Stimulated activated naive CD8-positive, alpha-beta T cell treated with anti-CD3 and anti-CD28 coated beads, Interleukin-15, Interleukin-2, amounts not matched to agents 100 U/mL and 50 U/mL, for 24 hours (primary cell): ENCODE data around the gene MGAT4B.
A peak's percentile ranks its signal among the peaks of the same experiment; 100 is the strongest.
"Not testable (repeated sequence)": the region's sequence is repeated elsewhere in the genome, so short reads cannot be mapped to it uniquely, and the experiment has no call there.

Experiments
- ATAC-seq: fragments of 150-1000 bp; cut with Tn5 transposase; one replicate; pipeline ENCODE4 v1.10.0; 2021
- DNase-seq: peaks from one replicate; pipeline ENCODE4 v3.0.0; 2021

Gene MGAT4B

DNA sequence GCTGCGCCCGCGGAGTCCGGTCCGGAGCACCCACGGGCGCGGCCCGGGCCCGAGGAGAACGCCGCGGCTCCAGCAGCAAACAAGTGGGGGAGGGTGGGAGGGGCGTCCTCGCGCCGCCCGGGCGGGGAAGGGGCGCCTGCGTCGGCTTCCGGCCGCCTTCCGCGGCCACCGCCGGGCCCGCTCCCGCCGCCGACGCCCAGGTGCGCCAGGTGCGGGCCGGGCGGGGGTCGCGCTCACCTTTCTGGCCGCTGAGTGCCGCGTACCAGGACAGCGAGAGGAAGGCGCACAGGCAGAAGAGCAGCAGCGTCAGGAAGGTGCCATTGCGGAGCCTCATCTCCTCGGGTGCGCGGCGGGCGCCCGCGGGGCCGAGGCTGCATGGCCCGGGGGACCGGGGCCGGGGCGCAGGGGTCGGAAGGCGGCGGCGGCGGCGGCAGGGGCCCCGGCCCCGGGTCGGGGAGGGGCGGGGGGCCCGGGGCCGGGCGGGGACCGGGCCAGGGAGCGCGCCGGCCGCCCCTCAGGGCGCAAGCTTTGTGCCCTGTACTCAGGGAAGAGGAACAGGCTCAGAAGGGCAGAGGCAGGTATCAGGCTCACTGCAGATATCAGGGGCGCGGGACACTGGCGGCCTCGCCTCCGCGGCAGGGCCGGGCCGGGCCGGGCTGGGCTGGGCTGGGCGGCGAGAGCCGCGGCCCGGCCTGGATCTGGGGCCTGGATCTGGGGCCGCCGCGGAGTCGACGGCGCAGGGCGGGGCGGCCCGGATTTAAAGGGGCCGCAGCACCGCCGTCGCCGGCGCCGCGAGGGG is at the start of gene MGAT4B:
TSS of gene MGAT4B (minus strand) at position 617 of the 799 bp plus-strand sequence. CDS start at position 334, 283 bp downstream.
- DNase-seq, result peak; percentile 76
- peak; percentile 70 for ATAC-seq

DNA sequence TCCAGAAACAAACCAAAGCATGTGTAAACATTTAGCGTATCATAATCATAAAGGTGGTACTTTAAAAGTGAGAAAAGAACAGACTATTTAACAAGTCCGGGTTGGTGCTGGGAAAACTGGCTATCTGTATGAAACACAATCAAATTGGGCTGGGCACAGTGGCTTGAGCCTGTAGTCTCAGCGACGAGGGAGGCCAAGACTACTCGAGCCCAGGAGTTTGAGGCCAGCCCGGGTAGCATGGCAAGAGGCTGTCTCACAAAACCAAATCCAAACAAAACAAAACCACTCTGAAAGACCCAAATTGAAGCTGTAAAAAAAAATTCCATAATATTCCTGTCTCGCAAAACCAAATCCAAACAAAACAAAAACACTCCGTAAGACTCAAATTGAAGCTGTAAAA is 47.7 kb upstream of the MGAT4B start:
- no peak for ATAC-seq
- no peak for DNase-seq

DNA sequence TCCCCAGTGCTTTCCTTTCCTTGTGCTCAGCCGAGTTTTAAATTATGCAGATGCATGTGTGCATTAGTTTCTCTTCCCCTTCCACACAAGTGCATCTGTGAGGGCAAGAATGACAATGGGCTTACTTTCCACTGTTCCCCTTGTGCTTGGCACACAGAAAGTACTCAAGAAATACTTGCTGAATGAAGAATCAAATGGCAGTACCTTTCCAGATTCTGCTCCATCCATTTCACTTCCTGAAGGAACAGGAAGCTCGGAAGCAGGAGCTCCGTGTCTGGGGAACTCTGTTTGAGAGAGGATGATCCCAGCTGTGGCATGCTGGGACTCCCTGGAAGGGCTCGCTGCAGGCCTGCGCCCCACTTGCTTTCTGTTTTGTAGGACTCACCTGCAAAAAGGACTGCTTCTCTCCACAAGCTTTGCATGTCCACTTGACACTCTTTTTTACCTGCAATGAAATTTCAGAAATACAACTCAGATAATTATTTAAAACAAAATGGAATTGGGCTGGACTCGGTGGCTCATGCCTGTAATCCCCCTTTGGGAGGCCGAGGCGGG is 46.4 kb upstream of the MGAT4B start:
- DNase-seq (no peak), ATAC-seq (no peak)

DNA sequence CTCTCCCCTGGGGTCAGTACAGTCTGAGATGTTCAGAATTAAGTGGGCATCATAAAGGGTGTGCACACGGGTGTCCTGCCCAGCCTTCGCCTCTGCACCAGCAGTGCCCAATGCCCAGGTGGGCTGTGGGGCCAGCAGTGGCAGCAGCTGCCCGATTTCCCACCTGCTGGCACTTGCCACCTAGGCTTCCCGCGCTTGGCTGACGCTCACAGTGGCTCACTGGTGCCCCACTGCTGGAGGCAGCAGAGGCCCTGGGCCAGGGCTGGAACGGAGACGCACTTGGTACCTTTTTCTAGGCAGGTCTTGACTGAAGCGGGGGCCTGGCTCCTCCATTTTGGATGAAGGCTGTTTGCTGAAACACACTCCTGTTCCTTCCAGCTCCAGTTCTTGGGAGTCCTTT is 35.0 kb upstream of the MGAT4B start:
- ATAC-seq (no peak), DNase-seq (no peak)

DNA sequence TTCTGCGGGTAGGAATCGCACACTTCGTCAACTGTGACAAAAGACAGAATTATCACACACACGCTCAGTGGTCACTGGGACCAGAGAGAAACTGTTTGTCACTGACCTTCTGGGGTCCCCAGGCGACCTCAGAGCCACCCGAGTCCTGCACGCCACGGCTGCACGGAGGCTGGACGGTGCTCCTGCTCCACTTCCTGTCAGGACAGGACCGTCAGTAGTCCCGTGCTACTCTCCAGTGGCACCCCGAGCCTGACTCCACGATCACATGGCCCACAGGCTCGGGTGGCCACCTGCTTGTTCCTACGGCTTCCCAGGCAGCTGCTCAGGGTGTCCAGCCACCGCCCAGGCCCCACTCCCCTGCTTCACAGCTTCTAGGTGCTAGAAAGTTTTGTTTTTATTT is 34.1 kb upstream of the MGAT4B start:
- no peak for ATAC-seq

DNA sequence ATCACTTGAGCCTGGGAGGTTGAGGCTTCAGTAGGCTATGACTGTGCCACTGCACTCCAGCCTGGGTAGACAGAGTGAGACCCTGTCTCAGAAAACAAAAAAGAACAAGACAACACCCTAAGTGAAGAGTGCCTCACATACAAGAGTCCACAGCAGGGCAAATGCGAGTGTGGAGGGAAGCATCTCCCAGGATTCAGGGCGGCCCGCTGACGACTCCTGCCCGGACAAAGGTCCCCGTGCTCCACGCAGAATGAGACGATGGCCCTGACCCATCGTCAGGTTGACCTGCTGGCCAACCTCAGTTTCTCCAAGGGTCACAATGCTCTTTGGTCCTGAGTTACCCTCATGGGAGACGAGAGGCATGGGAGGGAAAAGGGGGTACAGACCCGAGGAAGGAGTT is 33.7 kb upstream of the MGAT4B start:
- no peak for DNase-seq
- ATAC-seq, result no peak

More for the DNA sequence above, 34.1 kb upstream of the MGAT4B start:
- no peak for DNase-seq

DNA sequence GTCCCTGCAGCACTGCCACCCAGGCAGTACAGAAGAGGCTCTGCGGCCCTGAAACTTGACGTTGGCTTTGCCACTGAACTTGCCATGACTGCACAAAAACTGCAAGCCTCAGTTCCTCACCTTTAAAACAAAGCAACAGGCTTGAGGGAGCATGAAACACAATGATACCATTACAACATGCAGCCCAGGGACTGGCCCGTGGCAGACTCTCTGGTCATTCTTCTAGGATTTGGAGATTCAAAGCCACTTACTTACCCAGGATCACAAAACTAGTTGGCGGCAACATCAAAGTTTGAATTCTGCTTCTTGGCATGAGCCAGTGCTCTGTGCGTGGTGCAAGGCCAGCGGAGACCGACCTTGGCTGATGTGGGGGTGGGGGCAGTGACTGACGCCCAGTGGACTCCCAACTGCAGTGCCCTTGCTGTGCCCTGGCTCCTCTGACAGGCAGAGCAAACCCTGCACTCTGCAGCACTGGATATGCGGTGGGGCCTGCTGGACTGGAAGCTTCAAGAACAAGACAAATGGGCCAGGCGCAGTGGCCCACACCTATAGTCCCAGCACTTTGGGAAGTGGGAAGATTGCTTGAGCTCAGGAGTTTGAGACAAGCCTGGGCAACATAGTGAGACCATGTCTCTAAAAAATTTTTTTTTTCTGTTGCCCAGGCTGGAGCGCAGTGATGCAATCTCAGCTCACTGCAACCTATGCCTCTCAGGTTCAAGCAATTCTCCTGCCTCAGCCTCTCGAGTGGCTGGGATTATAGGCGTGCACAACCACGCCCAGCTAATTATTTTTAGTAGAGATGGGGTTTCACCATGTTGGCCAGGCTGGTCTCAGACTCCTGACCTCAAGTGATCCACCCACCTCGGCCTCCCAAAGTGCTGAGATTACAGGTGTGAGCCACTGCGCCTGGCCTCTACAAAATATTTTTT is 32.9 kb upstream of the MGAT4B start:
- ATAC-seq (no peak), DNase-seq (no peak)

DNA sequence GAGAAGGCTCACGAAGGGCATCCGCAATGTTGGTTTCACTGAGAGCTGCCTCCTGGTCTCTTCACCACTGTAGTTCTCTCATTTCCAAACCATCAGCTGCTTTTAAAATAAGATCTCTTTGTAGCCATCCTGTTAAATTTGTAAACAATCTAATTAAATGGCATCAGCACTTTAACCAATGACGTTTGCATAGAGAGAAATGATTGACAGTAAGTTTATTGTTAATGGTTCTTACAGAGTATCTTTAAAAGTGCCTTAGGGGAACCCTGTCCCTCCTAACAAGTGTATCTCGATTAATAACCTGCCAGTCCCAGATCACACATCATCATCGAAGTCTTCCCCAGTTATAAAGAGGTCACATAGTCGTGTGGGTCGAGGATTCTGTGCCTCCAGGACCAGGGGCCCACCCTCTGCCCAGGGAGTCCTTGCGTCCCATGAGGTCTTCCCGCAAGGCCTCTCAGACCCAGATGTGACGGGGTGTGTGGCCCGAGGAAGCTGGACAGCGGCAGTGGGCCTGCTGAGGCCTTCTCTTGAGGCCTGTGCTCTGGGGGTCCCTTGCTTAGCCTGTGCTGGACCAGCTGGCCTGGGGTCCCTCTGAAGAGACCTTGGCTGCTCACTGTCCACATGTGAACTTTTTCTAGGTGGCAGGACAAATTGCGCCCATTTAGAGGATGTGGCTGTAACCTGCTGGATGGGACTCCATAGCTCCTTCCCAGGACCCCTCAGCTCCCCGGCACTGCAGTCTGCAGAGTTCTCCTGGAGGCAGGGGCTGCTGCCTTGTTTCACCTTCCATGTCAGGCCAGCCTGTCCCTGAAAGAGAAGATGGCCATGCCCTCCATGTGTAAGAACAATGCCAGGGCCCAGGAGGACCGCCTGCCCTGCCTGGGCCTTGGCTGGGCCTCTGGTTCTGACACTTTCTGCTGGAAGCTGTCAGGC is 30.7 kb upstream of the MGAT4B start:
- ATAC-seq, result no peak
- no peak for DNase-seq

DNA sequence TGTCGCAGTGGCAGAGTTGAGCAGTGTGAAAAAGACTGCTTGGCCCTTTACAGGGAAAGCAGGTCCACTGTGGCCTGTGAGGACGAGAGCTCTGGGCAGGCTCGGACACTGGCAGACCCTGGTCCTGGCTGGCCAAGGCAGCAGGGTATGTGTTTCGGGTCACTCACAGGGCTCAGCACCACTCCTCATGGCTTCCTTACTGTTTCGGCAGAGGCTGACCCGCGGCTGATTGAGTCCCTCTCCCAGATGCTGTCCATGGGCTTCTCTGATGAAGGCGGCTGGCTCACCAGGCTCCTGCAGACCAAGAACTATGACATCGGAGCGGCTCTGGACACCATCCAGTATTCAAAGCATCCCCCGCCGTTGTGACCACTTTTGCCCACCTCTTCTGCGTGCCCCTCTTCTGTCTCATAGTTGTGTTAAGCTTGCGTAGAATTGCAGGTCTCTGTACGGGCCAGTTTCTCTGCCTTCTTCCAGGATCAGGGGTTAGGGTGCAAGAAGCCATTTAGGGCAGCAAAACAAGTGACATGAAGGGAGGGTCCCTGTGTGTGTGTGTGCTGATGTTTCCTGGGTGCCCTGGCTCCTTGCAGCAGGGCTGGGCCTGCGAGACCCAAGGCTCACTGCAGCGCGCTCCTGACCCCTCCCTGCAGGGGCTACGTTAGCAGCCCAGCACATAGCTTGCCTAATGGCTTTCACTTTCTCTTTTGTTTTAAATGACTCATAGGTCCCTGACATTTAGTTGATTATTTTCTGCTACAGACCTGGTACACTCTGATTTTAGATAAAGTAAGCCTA is 29.8 kb upstream of the MGAT4B start:
- ATAC-seq (peak; percentile 96), DNase-seq (peak; percentile 60)

DNA sequence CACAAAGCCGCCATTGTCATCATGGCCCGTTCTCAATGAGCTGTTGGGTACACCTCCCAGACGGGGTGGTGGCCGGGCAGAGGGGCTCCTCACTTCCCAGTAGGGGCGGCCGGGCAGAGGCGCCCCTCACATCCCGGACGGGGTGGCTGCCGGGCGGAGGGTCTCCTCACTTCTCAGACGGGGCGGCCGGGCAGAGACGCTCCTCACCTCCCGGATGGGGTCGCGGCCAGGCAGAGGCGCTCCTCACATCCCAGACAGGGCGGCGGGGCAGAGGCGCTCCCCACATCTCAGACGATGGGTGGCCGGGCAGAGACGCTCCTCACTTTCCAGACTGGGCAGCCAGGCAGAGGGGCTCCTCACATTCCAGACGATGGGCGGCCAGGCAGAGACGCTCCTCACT is 28.2 kb upstream of the MGAT4B start:
- not testable (repeated sequence) for DNase-seq, ATAC-seq

DNA sequence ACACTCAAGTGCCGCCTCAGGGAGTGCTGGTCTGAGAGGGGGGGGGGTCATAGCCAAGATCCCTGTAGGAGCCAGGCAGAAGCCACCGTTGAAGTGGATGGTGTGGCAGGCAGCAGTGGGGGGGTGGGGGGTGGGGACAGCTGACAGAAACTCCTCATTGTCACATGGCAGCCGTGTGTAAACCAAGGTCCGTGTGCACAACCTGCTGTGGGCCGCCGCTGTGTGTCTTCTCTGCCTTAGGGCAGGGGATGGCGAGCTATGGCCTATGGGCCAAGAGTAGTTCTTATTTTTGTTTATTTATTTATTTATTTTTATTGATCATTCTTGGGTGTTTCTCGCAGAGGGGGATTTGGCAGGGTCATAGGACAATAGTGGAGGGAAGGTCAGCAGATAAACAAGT is 27.5 kb upstream of the MGAT4B start:
- no peak for ATAC-seq
- no peak for DNase-seq

DNA sequence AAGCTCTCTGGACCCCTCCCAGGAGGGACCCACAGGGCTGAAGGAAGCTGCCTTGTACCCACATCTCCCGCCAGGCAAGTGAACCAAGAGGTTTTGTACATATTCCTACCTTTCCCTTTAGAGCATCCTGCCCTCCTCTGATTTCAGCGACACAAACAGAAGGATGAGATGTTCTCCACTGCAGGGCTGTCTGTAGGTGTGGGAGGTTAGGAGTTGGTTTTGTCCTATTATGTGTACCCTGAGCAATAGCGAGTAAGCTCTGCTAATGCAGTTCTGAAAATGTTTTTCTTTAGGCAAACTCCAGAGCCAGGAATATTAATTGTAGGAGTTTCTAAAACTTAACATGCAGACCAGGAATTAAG is 27.0 kb upstream of the MGAT4B start:
- DNase-seq, result no peak
- no peak for ATAC-seq

DNA sequence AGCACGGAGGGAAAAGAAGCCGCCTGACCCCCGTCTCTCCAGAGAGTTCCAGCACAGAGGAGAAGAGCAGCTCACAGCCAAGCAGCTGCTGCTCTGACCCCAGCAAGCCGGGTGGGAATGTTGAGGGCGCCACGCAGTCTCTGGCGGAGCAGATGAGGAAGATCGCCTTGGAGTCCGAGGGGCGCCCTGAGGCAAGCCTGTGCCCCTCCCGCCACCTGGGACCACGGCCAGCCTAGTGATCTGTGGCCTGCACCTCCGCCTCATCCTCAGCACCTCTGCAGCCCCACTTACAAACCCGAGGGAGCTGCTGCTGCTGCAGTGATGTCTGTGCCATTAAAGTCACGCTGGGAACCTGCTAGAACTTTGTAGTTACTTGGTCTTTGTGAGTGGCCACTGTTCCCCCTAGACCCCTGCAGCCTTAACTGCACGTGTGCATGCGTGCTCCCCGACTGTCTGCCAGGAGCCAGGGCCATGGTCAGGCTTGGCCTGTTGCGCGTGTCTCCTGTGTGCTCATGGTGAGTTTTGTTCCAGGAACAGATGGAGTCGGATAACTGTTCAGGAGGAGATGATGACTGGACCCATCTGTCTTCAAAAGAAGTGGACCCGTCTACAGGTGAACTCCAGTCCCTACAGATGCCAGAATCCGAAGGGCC is 26.5 kb upstream of the MGAT4B start:
- DNase-seq (no peak), ATAC-seq (no peak)

DNA sequence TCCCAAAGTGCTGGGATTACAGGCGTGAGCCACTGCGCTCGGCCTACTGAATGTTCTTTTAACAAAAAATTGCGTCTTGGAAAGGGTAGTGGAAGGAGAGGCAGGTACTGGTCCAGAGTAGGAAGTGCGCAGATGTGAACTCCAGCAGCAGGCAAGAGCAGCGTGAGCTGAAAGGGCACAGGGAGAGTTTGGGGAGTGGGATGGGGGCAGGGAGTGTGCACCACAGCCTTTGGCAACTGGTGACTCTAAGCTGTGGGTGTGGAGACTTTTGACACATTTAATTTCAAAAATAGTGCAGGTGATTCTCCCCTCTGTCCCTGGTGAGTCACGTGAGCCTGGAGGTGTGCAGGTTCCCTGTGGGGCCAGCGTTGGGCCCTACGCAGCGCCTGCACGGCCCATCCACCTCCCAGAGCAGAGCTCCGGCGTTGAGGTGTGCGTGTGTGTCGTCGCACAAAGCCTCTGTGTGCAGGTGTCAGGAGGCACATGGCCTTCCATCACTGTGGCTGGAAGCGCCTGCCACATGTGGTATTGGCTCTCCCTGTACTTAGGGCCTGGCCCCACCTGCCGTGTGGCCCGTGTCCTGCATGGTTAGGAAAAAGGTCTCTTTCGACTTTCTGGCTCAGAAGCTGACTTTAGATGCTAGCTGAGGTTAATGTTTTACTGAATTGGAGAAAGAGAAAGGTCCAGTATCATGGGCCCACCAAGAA is 25.5 kb upstream of the MGAT4B start:
- ATAC-seq (no peak), DNase-seq (no peak)

DNA sequence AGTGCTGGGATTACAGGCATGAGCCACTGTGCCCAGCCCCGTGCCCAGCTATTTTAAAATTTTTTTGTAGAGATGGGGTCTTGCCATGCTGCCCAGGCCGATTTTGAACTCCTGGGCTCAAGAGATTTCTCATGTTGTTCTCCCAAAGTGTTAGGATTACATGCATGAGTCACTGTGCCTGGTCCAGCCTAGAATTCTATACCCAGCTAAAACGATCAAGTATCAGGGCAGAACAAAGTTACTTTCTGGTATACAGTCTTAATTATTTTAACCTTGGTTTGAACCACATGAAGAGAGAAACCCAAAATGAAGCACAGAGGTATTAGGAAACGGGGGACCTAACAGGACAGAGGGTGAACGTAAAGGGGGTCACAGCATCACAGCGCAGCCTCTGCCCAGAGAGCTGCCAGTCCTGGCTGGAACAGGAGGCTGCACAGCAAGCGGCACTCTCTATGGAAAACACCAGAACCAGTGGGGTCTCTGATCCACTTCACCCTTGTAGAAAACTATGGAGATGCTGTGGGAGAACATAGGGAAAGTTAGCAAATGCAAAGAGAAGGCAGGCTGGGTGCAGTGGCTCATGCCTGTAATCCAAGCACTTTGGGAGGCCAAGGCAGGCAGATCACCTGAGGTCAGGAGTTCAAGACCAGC is 24.3 kb upstream of the MGAT4B start:
- DNase-seq (no peak), ATAC-seq (no peak)

DNA sequence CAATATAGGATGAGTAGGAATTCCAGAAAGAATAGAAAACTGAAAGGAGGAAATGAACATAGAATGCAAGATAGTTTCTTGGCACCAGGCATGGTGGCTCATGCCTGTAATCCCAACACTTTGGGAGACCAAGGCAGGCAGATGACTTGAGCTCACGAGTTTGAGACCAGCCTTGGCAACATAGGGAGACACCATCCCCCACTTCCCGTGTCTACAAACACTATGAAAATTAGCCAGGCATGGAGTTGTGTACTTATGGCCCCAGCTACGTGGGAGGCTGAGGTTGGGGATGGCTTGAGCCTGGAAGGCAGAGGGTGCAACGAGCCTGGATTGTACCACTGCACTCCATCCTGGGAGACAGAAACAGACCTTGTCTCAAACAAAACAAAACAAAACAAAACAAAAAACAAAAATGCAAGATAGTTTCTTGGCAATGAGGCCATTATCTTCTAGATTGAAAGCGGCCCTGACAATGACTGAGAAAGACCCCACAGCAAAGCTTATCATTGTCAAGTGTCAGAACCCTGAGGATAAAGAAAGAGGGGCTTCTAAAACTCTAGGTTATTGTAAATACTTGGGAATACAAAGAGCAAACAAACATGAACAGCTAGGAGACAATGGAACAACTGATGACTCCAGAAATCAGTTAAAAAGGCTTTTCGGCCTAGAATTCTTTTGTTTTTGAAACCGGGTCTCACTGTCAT is 23.2 kb upstream of the MGAT4B start:
- ATAC-seq (no peak), DNase-seq (no peak)

DNA sequence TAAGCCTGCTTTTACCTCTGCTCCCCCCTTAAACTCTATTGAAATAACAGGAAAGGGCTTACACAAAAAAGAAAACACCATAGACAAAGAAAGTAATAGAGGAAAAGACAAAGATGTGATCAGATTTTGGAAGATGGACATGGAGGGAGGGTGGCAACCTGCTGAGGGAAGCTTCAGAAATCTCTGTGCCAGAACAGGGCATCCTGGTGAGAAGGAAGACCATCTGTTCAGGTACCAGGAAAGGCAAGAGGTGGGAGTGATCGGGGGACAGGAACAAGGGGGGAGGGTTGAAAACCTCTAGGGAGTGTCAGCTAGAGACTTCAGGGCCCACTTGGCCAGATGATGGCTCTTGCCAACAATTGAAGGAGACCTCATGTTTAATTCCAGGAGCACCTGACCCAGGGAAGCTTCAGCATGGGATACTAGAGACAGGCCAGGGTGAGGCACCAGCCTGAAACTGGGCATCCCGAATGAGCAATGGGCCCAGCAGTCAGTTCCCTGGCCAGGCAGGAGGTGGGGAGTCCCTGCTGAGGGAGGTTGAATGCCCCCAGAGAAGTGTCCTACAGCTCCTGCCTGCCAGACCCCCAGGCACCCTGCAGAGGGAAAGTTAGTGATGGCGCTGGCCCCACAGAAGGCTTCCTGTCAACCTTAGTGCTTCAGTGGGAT is 22.2 kb upstream of the MGAT4B start:
- no peak for ATAC-seq
- no peak for DNase-seq

DNA sequence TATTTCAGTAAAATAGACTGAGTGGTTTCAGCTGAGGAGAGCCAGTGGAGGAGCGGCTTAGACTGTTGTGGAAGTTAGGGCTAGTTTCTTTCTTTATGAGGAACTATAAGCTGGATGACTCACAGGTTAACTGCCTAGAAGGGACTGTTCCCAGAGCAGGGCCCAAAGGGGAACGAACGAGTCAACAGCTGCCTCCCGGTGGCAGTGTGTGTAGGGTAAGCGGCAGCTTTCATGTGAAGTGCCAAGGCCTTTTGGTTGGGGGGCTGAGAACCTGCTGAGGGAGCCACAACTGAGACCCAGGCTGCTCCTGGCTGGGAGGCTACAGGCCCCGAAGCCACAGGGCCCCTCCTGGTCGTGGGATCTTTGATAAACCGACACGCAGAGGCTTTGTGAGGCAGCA is 21.0 kb upstream of the MGAT4B start:
- DNase-seq (peak; percentile 71), ATAC-seq (peak; percentile 99)
